ENCODE data around the gene SCARF1.

The SCARF1 gene

GRCh38 chr17:1625053-1625452, 20.5 kb downstream of the SCARF1 start:
- no peak overlapping the region for H3K4me3 ChIP-seq (ENCODE audit: low read depth in 1 of 2, low read length in 2 of 2)
- H3K36me3 ChIP-seq (ENCODE audit: insufficient read depth, low read length), result no peaks in the 10 kb centered on the region
- no peaks in the 10 kb centered on the region for H3K27me3 ChIP-seq (ENCODE audit: control insufficient read depth in 1 of 2, insufficient read depth in 2 of 2, low read length in 2 of 2)
- H3K4me1 ChIP-seq (ENCODE audit: insufficient read depth, low read length), result peaks cover 22% of the 10 kb centered on the region
- H3K27ac ChIP-seq (ENCODE audit: low read depth, low read length), result no peak overlapping the region
- no peaks in the 10 kb centered on the region for H3K9me3 ChIP-seq (ENCODE audit: low read length)
- no peak overlapping the region for H3K9ac ChIP-seq (ENCODE audit: low read length)

- Histone ChIP-seq H3K9me3 (ENCODE audit: low read length) (no peaks in the 10 kb centered on the region), H3K36me3 (ENCODE audit: insufficient read depth, low read length) (no peaks in the 10 kb centered on the region), H3K27me3 (ENCODE audit: control insufficient read depth in 1 of 2, insufficient read depth in 2 of 2, low read length in 2 of 2) (no peaks in the 10 kb centered on the region), H3K4me3 (ENCODE audit: low read depth in 1 of 2, low read length in 2 of 2) (no peak overlapping the region), H3K27ac (ENCODE audit: low read depth, low read length) (no peak overlapping the region), H3K4me1 (ENCODE audit: insufficient read depth, low read length) (peaks cover 19% of the 10 kb centered on the region), H3K9ac (ENCODE audit: low read length) (no peak overlapping the region)
Measured at GRCh38 chr17:1624650-1625049, 20.9 kb downstream of the SCARF1 start.

- Histone ChIP-seq H3K9ac (ENCODE audit: low read length) (no peak overlapping the region), H3K4me3 (ENCODE audit: low read depth in 1 of 2, low read length in 2 of 2) (no peak overlapping the region), H3K36me3 (ENCODE audit: insufficient read depth, low read length) (no peaks in the 10 kb centered on the region), H3K9me3 (ENCODE audit: low read length) (no peaks in the 10 kb centered on the region), H3K27ac (ENCODE audit: low read depth, low read length) (no peak overlapping the region), H3K27me3 (ENCODE audit: control insufficient read depth in 1 of 2, insufficient read depth in 2 of 2, low read length in 2 of 2) (no peaks in the 10 kb centered on the region), H3K4me1 (ENCODE audit: insufficient read depth, low read length) (peaks cover 17% of the 10 kb centered on the region)
Measured at GRCh38 chr17:1623057-1623630, 22.4 kb downstream of the SCARF1 start.

- Histone ChIP-seq H3K4me1 (ENCODE audit: insufficient read depth, low read length) (peaks cover 2% of the 10 kb centered on the region), H3K27ac (ENCODE audit: low read depth, low read length) (no peak overlapping the region), H3K9ac (ENCODE audit: low read length) (no peak overlapping the region), H3K4me3 (ENCODE audit: low read depth in 1 of 2, low read length in 2 of 2) (no peak overlapping the region), H3K36me3 (ENCODE audit: insufficient read depth, low read length) (no peaks in the 10 kb centered on the region), H3K9me3 (ENCODE audit: low read length) (no peaks in the 10 kb centered on the region), H3K27me3 (ENCODE audit: control insufficient read depth in 1 of 2, insufficient read depth in 2 of 2, low read length in 2 of 2) (no peaks in the 10 kb centered on the region)
Measured at GRCh38 chr17:1621273-1621954, 24.1 kb downstream of the SCARF1 start.

DNA sequence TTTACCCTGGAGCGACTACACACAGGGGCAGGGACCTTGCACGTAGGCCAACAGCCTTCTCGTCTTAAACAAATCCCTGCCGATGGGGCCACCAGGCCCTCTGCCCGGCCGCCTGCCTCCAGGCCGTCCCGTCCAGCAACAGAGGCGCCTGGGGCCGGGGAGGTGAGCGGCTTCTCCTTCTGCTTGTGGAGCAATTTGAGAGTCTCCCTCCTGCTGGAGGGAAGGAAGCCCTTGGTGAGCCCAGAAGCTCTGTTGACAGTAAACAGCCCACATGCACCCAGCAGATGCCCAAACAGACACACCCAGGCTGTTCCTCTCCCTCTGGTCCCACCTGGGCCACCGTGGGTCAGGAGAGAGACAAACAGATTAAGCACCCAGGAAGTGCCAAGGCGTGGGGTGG, 25.0 kb downstream of the SCARF1 start:
- no peaks in the 10 kb centered on the region for H3K36me3 ChIP-seq (ENCODE audit: insufficient read depth, low read length)
- H3K4me1 ChIP-seq (ENCODE audit: insufficient read depth, low read length), result no peaks in the 10 kb centered on the region
- H3K4me3 ChIP-seq (ENCODE audit: low read depth in 1 of 2, low read length in 2 of 2), result no peak overlapping the region
- no peaks in the 10 kb centered on the region for H3K9me3 ChIP-seq (ENCODE audit: low read length)
- no peaks in the 10 kb centered on the region for H3K27me3 ChIP-seq (ENCODE audit: control insufficient read depth in 1 of 2, insufficient read depth in 2 of 2, low read length in 2 of 2)
- no peak overlapping the region for H3K9ac ChIP-seq (ENCODE audit: low read length)
- no peak overlapping the region for H3K27ac ChIP-seq (ENCODE audit: low read depth, low read length)

DNA sequence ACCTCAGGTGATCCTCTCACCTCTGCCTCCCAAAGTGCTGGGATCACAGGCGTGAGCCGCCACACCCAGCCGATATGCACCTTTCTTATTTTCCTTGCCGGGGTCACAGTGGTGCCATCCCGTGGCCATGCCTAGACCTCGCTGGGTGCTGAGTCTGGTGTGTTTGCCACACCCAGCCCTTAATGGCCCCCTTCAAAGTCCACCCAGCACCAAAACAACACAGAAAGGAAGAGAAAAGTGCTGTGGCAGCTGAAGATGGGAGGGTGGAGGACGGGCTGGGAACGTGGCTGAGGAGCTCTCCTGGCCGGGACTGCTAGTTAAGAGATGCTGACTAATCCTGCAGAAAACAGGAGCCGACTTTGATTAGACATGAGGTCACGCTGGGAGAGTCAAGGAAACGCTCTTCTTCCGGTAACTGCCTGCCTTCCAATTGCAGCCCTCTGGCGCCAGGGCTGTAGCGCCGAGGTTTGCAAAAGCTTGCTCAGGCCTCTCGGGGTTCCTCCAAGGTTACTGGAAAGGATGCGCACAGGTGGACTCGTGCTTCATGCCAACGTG, 27.8 kb downstream of the SCARF1 start:
- no peak overlapping the region for H3K9ac ChIP-seq (ENCODE audit: low read length)
- no peak overlapping the region for H3K4me3 ChIP-seq (ENCODE audit: low read depth in 1 of 2, low read length in 2 of 2)
- H3K4me1 ChIP-seq (ENCODE audit: insufficient read depth, low read length), result no peaks in the 10 kb centered on the region
- no peak overlapping the region for H3K27ac ChIP-seq (ENCODE audit: low read depth, low read length)
- H3K27me3 ChIP-seq (ENCODE audit: control insufficient read depth in 1 of 2, insufficient read depth in 2 of 2, low read length in 2 of 2), result no peaks in the 10 kb centered on the region
- H3K9me3 ChIP-seq (ENCODE audit: low read length), result no peaks in the 10 kb centered on the region
- H3K36me3 ChIP-seq (ENCODE audit: insufficient read depth, low read length), result no peaks in the 10 kb centered on the region

DNA sequence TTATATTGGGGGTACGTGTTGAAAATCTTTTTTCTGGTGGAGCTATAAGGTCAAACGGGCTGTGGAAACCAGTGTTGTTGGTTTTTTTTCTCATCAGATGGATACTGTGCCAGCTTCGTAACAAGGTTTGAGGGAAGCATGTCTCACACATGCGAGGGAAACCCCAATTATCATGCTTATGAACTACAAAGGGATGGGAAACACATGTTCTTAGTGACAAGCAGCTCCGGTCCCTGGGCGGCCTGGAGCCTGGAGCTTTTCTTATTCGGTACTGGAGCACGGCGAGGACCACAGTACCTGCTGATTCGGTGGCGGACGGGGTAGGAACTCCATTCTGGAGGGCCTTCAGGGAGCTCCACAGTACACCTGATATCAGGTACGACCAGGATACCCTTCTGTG, 29.4 kb downstream of the SCARF1 start:
- H3K36me3 ChIP-seq (ENCODE audit: insufficient read depth, low read length), result no peaks in the 10 kb centered on the region
- H3K27me3 ChIP-seq (ENCODE audit: control insufficient read depth in 1 of 2, insufficient read depth in 2 of 2, low read length in 2 of 2), result no peaks in the 10 kb centered on the region
- no peak overlapping the region for H3K4me3 ChIP-seq (ENCODE audit: low read depth in 1 of 2, low read length in 2 of 2)
- no peaks in the 10 kb centered on the region for H3K4me1 ChIP-seq (ENCODE audit: insufficient read depth, low read length)
- no peak overlapping the region for H3K9ac ChIP-seq (ENCODE audit: low read length)
- no peak overlapping the region for H3K27ac ChIP-seq (ENCODE audit: low read depth, low read length)
- no peaks in the 10 kb centered on the region for H3K9me3 ChIP-seq (ENCODE audit: low read length)

DNA sequence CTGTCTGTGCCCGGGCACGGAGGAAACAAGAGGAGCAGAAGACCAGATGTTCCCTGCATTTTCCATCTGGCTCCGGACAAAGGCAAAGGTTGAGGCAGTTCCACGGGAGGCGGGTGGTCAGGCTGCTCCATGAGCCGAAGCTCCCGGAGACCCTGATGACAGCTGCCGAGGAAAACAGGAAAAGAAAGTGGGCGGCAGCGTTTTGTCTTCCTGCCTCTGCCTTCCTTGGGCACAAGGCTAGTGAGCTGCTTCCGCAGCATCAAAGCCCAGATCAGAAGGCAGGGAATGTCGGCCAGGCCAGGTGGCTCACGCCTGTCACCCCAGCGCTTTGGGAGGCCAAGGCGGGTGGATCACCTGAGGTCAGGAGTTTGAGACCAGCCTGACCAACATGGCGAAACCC, 33.1 kb downstream of the SCARF1 start:
- no peak overlapping the region for H3K9ac ChIP-seq (ENCODE audit: low read length)
- no peak overlapping the region for H3K4me3 ChIP-seq (ENCODE audit: low read depth in 1 of 2, low read length in 2 of 2)
- H3K27ac ChIP-seq (ENCODE audit: low read depth, low read length), result no peak overlapping the region
- no peaks in the 10 kb centered on the region for H3K36me3 ChIP-seq (ENCODE audit: insufficient read depth, low read length)
- no peaks in the 10 kb centered on the region for H3K9me3 ChIP-seq (ENCODE audit: low read length)
- no peaks in the 10 kb centered on the region for H3K27me3 ChIP-seq (ENCODE audit: control insufficient read depth in 1 of 2, insufficient read depth in 2 of 2, low read length in 2 of 2)
- H3K4me1 ChIP-seq (ENCODE audit: insufficient read depth, low read length), result no peaks in the 10 kb centered on the region

- no peaks in the 10 kb centered on the region for H3K27me3 ChIP-seq (ENCODE audit: control insufficient read depth in 1 of 2, insufficient read depth in 2 of 2, low read length in 2 of 2)
- H3K36me3 ChIP-seq (ENCODE audit: insufficient read depth, low read length), result no peaks in the 10 kb centered on the region
- no peaks in the 10 kb centered on the region for H3K4me1 ChIP-seq (ENCODE audit: insufficient read depth, low read length)
- no peak overlapping the region for H3K27ac ChIP-seq (ENCODE audit: low read depth, low read length)
- H3K9me3 ChIP-seq (ENCODE audit: low read length), result no peaks in the 10 kb centered on the region
- no peak overlapping the region for H3K9ac ChIP-seq (ENCODE audit: low read length)
- no peak overlapping the region for H3K4me3 ChIP-seq (ENCODE audit: low read depth in 1 of 2, low read length in 2 of 2)
Measured at GRCh38 chr17:1611715-1612114, 33.8 kb downstream of the SCARF1 start.

DNA sequence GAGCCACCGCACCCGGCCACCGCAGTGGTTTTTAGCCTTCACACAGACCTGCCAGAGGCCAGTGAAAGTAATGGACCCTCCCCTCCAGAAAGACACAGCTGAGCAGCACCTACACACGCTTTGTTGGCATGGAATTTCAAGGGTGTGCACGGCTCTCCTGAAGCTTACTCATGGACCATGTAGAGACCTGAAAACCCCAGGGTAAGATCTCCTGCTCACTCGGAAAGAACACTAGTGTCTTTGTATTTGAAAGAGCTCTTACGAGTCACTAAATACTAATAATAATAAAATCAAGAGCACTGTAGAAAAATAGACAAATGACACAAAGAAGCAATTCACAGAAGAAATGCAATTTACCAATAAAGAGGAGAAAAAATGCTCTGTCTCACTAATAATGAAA, 36.9 kb downstream of the SCARF1 start:
- Histone ChIP-seq H3K4me1 (ENCODE audit: insufficient read depth, low read length) (no peaks in the 10 kb centered on the region), H3K9me3 (ENCODE audit: low read length) (no peaks in the 10 kb centered on the region), H3K36me3 (ENCODE audit: insufficient read depth, low read length) (no peaks in the 10 kb centered on the region), H3K4me3 (ENCODE audit: low read depth in 1 of 2, low read length in 2 of 2) (no peak overlapping the region), H3K27me3 (ENCODE audit: control insufficient read depth in 1 of 2, insufficient read depth in 2 of 2, low read length in 2 of 2) (no peaks in the 10 kb centered on the region), H3K27ac (ENCODE audit: low read depth, low read length) (no peak overlapping the region), H3K9ac (ENCODE audit: low read length) (no peak overlapping the region)

- no peaks in the 10 kb centered on the region for H3K4me1 ChIP-seq (ENCODE audit: insufficient read depth, low read length)
- H3K4me3 ChIP-seq (ENCODE audit: low read depth in 1 of 2, low read length in 2 of 2), result no peak overlapping the region
- no peaks in the 10 kb centered on the region for H3K9me3 ChIP-seq (ENCODE audit: low read length)
- H3K27ac ChIP-seq (ENCODE audit: low read depth, low read length), result no peak overlapping the region
- no peak overlapping the region for H3K9ac ChIP-seq (ENCODE audit: low read length)
- H3K36me3 ChIP-seq (ENCODE audit: insufficient read depth, low read length), result no peaks in the 10 kb centered on the region
- H3K27me3 ChIP-seq (ENCODE audit: control insufficient read depth in 1 of 2, insufficient read depth in 2 of 2, low read length in 2 of 2), result no peaks in the 10 kb centered on the region
Measured at GRCh38 chr17:1607971-1608320, 37.6 kb downstream of the SCARF1 start.

All from muscle layer of colon (tissue), 2 donors.